ENCODE measurements around the gene DSPP. TPM values are rescaled to one million over a fixed set of nuclear protein-coding genes. Genes with fewer than 3 reads are reported as not detected.

Gene DSPP
- polyA plus RNA-seq, 3 donors: not detected

DNA sequence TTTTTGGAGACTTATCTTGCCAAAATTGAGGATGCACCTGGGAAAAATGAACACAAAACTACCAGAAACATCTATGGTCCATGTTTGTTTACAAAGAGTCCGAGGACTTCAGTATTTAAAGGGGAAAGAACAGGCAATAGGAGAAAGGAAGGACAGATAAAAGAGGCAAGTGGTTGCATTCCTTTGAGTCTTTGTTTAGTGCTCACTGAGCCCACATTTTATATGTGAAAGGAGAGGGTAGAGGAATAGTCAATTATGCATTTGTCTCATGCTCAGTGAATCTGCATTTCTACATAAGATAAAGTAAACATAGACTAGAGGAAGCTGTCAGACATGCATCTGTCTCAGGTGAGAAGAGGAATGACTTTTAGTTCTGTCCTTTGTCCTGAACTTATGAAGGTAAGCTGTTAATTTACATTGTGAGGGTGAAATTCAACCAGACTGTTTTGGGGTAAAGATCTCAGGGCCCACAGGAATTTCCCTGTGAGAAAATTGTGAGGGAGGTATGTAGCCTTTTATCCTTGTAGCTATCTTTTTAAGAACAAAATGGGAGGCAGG lies 46.2 kb downstream of the DSPP start:
- H3K9me3 ChIP-seq (replicated peaks in 1 of 2; ENCODE audit: control insufficient read depth in 1 of 2, insufficient read depth in 1 of 2, low read length in 2 of 2): no peaks in the 10 kb centered on the region
- H3K4me1 Mint-ChIP-seq: no peaks in the 10 kb centered on the region
- no peaks in the 10 kb centered on the region for H3K36me3 Mint-ChIP-seq
- H3K4me3 ChIP-seq (replicated peaks in 1 of 3; ENCODE audit: low read depth in 2 of 3, low read length in 3 of 3): no peak overlapping the region
- no peaks in the 10 kb centered on the region for H3K4me1 ChIP-seq (ENCODE audit: control insufficient read depth in 1 of 2, insufficient read depth in 2 of 2, low read length in 2 of 2)
- H3K9me3 Mint-ChIP-seq: no peaks in the 10 kb centered on the region
- H3K36me3 ChIP-seq (replicated peaks in 1 of 2; ENCODE audit: control insufficient read depth in 1 of 2, insufficient read depth in 2 of 2, low read length in 2 of 2): no peaks in the 10 kb centered on the region
- intact Hi-C loops (cut with micrococcal nuclease): no loop called here
- H2AFZ ChIP-seq (ENCODE audit: insufficient read depth, low read depth, low read length, poor library complexity, severe bottlenecking): no peak overlapping the region
- WGBS (ENCODE audit: insufficient coverage): no CpG with 5 or more reads among the region's 1 CpG
- no peak overlapping the region for H3K27ac ChIP-seq (ENCODE audit: low read depth in 1 of 2, low read length in 2 of 2)
- no peaks in the 10 kb centered on the region for H3K79me2 ChIP-seq (ENCODE audit: insufficient read depth, low read length)
- no peaks in the 10 kb centered on the region for H3K27me3 ChIP-seq (ENCODE audit: control insufficient read depth in 2 of 2, insufficient read depth in 2 of 2, low read length in 2 of 2)
- no peak overlapping the region for H3K4me3 Mint-ChIP-seq
- no peak overlapping the region for H3K4me2 ChIP-seq (replicated peaks; ENCODE audit: extremely low read depth, low read length, poor library complexity, severe bottlenecking)
- H3K27me3 Mint-ChIP-seq (ENCODE audit: low read depth in 3 of 3): peaks cover 0 to 2% (median 0%) of the 10 kb centered on the region in 3 donors
- no peaks in the 10 kb centered on the region for H4K20me1 ChIP-seq (ENCODE audit: insufficient read depth, low read length)
- TF ChIP-seq, protein P1, sequence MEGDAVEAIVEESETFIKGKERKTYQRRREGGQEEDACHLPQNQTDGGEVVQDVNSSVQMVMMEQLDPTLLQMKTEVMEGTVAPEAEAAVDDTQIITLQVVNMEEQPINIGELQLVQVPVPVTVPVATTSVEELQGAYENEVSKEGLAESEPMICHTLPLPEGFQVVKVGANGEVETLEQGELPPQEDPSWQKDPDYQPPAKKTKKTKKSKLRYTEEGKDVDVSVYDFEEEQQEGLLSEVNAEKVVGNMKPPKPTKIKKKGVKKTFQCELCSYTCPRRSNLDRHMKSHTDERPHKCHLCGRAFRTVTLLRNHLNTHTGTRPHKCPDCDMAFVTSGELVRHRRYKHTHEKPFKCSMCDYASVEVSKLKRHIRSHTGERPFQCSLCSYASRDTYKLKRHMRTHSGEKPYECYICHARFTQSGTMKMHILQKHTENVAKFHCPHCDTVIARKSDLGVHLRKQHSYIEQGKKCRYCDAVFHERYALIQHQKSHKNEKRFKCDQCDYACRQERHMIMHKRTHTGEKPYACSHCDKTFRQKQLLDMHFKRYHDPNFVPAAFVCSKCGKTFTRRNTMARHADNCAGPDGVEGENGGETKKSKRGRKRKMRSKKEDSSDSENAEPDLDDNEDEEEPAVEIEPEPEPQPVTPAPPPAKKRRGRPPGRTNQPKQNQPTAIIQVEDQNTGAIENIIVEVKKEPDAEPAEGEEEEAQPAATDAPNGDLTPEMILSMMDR (IDR thresholded peaks at IDR 0.05): no peak
- H3K27ac Mint-ChIP-seq: no peak overlapping the region
- DNase-seq: no peak
- H3K9ac ChIP-seq (ENCODE audit: insufficient read depth, low read length, poor library complexity, severe bottlenecking): no peak overlapping the region

DNA sequence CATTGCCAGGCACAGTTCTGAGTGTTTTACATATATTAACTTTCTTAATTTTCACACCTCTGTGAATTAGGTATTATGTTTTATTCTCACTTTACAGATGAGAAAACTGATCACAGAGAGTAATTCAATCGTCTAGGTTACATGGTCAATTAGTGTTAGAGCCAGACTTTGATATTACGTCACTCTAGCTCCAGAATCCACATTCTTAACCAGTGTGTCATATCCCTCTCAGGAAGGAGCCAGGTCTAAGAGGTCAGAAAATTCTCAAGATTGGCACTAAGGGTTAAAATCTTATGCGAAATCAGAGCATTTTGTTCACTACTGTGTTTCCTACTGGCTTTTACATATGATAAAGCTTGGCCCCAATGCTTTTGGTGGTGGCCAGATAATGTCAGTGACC lies 49.2 kb downstream of the DSPP start:
- Mint-ChIP-seq H3K36me3 (no peaks in the 10 kb centered on the region), H3K4me3 (no peak overlapping the region), H3K27ac (no peak overlapping the region), H3K9me3 (peaks cover 0 to 8% (median 4%) of the 10 kb centered on the region in 7 donors), H3K4me1 (no peaks in the 10 kb centered on the region), H3K27me3 (ENCODE audit: low read depth in 3 of 3) (peaks cover 0 to 3% (median 2%) of the 10 kb centered on the region in 3 donors)
- TF ChIP-seq, protein P1 (IDR thresholded peaks at IDR 0.05): no peak
- no peaks in the 10 kb centered on the region for H3K36me3 ChIP-seq (replicated peaks in 1 of 2; ENCODE audit: control insufficient read depth in 1 of 2, insufficient read depth in 2 of 2, low read length in 2 of 2)
- DNase-seq: no peak
- no peaks in the 10 kb centered on the region for H4K20me1 ChIP-seq (ENCODE audit: insufficient read depth, low read length)
- WGBS (ENCODE audit: insufficient coverage): no CpG with 5 or more reads among the region's 3 CpGs
- intact Hi-C loops (cut with micrococcal nuclease): no loop called here
- H3K4me3 ChIP-seq (replicated peaks in 1 of 3; ENCODE audit: low read depth in 2 of 3, low read length in 3 of 3): no peak overlapping the region
- H3K27ac ChIP-seq (ENCODE audit: low read depth in 1 of 2, low read length in 2 of 2): no peak overlapping the region
- H3K9ac ChIP-seq (ENCODE audit: insufficient read depth, low read length, poor library complexity, severe bottlenecking): no peak overlapping the region
- H2AFZ ChIP-seq (ENCODE audit: insufficient read depth, low read depth, low read length, poor library complexity, severe bottlenecking): no peak overlapping the region
- H3K4me2 ChIP-seq (replicated peaks; ENCODE audit: extremely low read depth, low read length, poor library complexity, severe bottlenecking): no peak overlapping the region
- H3K27me3 ChIP-seq (ENCODE audit: control insufficient read depth in 2 of 2, insufficient read depth in 2 of 2, low read length in 2 of 2): no peaks in the 10 kb centered on the region
- no peaks in the 10 kb centered on the region for H3K79me2 ChIP-seq (ENCODE audit: insufficient read depth, low read length)
- no peaks in the 10 kb centered on the region for H3K4me1 ChIP-seq (ENCODE audit: control insufficient read depth in 1 of 2, insufficient read depth in 2 of 2, low read length in 2 of 2)
- H3K9me3 ChIP-seq (replicated peaks in 1 of 2; ENCODE audit: control insufficient read depth in 1 of 2, insufficient read depth in 1 of 2, low read length in 2 of 2): peaks cover 0 to 4% of the 10 kb centered on the region in 2 donors
